Testis (tissue), 2 donors: ENCODE measurements around the gene FAM20C.

Source experiments
- CTCF ChIP-seq, 3 experiments: fragments of 450-650 bp in 2 of 3; fragments of 200-600 bp in 1 of 3; sonication (generic) in 1 of 3; IDR thresholded peaks; one replicate each; pipeline ENCODE4 v1.5.1; 2016 to 2019; ENCODE audit warnings: antibody characterized with exemption in 3 of 3, mild to moderate bottlenecking in 2 of 3, moderate library complexity in 1 of 3
- POLR2A ChIP-seq: fragments of 450-650 bp; IDR thresholded peaks from one replicate; pipeline ENCODE4 v1.6.1; 2017; ENCODE audit warnings: antibody characterized with exemption, mild to moderate bottlenecking, moderate library complexity

- TF ChIP-seq CTCF (IDR thresholded peaks at IDR 0.05) (no peak), POLR2A (no peak)
Observed at GRCh38 chr7:223118-223800, 30.9 kb downstream of the FAM20C start.
